ENCODE measurements around the gene GRM4.

GRM4 gene

GRCh38 chr6:34110610-34111009 lies 35.3 kb downstream of the GRM4 start:
- in situ Hi-C loops (cut with MboI; ENCODE audit: low sequenced_read_pairs) = no loop called here

- in situ Hi-C loops (cut with MboI; ENCODE audit: low sequenced_read_pairs) = no loop called here
These were observed 37.7 kb downstream of the GRM4 start for GRCh38 chr6:34108176-34108575.

- in situ Hi-C loops (cut with MboI; ENCODE audit: low sequenced_read_pairs) = no loop called here
These were observed 39.0 kb downstream of the GRM4 start for GRCh38 chr6:34106900-34107299.

- in situ Hi-C loops (cut with MboI; ENCODE audit: low sequenced_read_pairs) = no loop called here
These were observed 39.5 kb downstream of the GRM4 start for GRCh38 chr6:34106421-34106820.

GRCh38 chr6:34104628-34105027 lies 41.3 kb downstream of the GRM4 start:
- in situ Hi-C loops (cut with MboI; ENCODE audit: low sequenced_read_pairs) = no loop called here

GRCh38 chr6:34104186-34104585 lies 41.7 kb downstream of the GRM4 start:
- in situ Hi-C loops (cut with MboI; ENCODE audit: low sequenced_read_pairs) = no loop called here

- in situ Hi-C loops (cut with MboI; ENCODE audit: low sequenced_read_pairs) = no loop called here
These were observed 42.6 kb downstream of the GRM4 start for GRCh38 chr6:34103321-34103720.

- in situ Hi-C loops (cut with MboI; ENCODE audit: low sequenced_read_pairs) = no loop called here
These were observed 43.2 kb downstream of the GRM4 start for GRCh38 chr6:34102696-34103095.

GRCh38 chr6:34102099-34102656 lies 43.7 kb downstream of the GRM4 start:
- in situ Hi-C loops (cut with MboI; ENCODE audit: low sequenced_read_pairs) = no loop called here

- in situ Hi-C loops (cut with MboI; ENCODE audit: low sequenced_read_pairs) = no loop called here
These were observed 45.1 kb downstream of the GRM4 start for GRCh38 chr6:34100788-34101187.

- in situ Hi-C loops (cut with MboI; ENCODE audit: low sequenced_read_pairs) = no loop called here
These were observed 46.0 kb downstream of the GRM4 start for GRCh38 chr6:34099878-34100277.

GRCh38 chr6:34098045-34098936 lies 47.6 kb downstream of the GRM4 start:
- in situ Hi-C loops (cut with MboI; ENCODE audit: low sequenced_read_pairs) = no loop called here

GRCh38 chr6:34096814-34097213 lies 49.1 kb downstream of the GRM4 start:
- in situ Hi-C loops (cut with MboI; ENCODE audit: low sequenced_read_pairs) = no loop called here

GRCh38 chr6:34096193-34096592 lies 49.7 kb downstream of the GRM4 start:
- in situ Hi-C loops (cut with MboI; ENCODE audit: low sequenced_read_pairs) = no loop called here

GRCh38 chr6:34095741-34096140 lies 50.1 kb downstream of the GRM4 start:
- in situ Hi-C loops (cut with MboI; ENCODE audit: low sequenced_read_pairs) = no loop called here

- in situ Hi-C loops (cut with MboI; ENCODE audit: low sequenced_read_pairs) = no loop called here
These were observed 50.8 kb downstream of the GRM4 start for GRCh38 chr6:34095136-34095505.

- in situ Hi-C loops (cut with MboI; ENCODE audit: low sequenced_read_pairs) = no loop called here
These were observed 51.3 kb downstream of the GRM4 start for GRCh38 chr6:34094474-34095135.

- in situ Hi-C loops (cut with MboI; ENCODE audit: low sequenced_read_pairs) = no loop called here
These were observed 51.9 kb downstream of the GRM4 start for GRCh38 chr6:34093854-34094430.

- in situ Hi-C loops (cut with MboI; ENCODE audit: low sequenced_read_pairs) = no loop called here
These were observed 52.7 kb downstream of the GRM4 start for GRCh38 chr6:34093206-34093605.

- in situ Hi-C loops (cut with MboI; ENCODE audit: low sequenced_read_pairs) = no loop called here
These were observed 53.3 kb downstream of the GRM4 start for GRCh38 chr6:34092631-34093030.

- in situ Hi-C loops (cut with MboI; ENCODE audit: low sequenced_read_pairs) = no loop called here
These were observed 55.0 kb downstream of the GRM4 start for GRCh38 chr6:34090935-34091334.

GRCh38 chr6:34090529-34090928 lies 55.4 kb downstream of the GRM4 start:
- in situ Hi-C loops (cut with MboI; ENCODE audit: low sequenced_read_pairs) = no loop called here

Measured in hTERT RPE-1 (cell line).